Testis (tissue), 5 donors: ENCODE data around the gene TRIM72. TPM values are rescaled to one million over a fixed set of nuclear protein-coding genes. Genes with fewer than 3 reads are reported as not detected.
"Not testable (repeated sequence)": the region's sequence is repeated elsewhere in the genome, so short reads cannot be mapped to it uniquely, and the experiment has no call there.

Experiments
- DNase-seq: peaks from one replicate; pipeline ENCODE4 v3.0.0-alpha.2; 2019
- H3K27ac ChIP-seq, 2 donors: fragments of 200-600 bp; sonication (generic); one replicate each; pipeline ENCODE4 v1.5.1; 2019
- H3K27me3 ChIP-seq: fragments of 200-600 bp; sonication (generic); one replicate; pipeline ENCODE4 v1.5.1; 2019
- H3K36me3 ChIP-seq: fragments of 200-600 bp; sonication (generic); one replicate; pipeline ENCODE4 v1.5.1; 2017; ENCODE audit warnings: low read depth; ENCODE audit errors: missing control alignments
- H3K4me1 ChIP-seq: fragments of 200-600 bp; sonication (generic); one replicate; pipeline ENCODE4 v1.5.1; 2019
- H3K4me3 ChIP-seq, 2 donors: fragments of 200-600 bp; sonication (generic); one replicate each; pipeline ENCODE4 v1.5.1; 2017 to 2019
- H3K9me3 ChIP-seq: fragments of 200-600 bp; sonication (generic); one replicate; pipeline ENCODE4 v1.5.1; 2017
- CTCF ChIP-seq, 3 experiments: fragments of 450-650 bp in 2 of 3; fragments of 200-600 bp in 1 of 3; sonication (generic) in 1 of 3; IDR thresholded peaks; one replicate each; pipeline ENCODE4 v1.5.1; 2016 to 2019; ENCODE audit warnings: antibody characterized with exemption in 3 of 3, mild to moderate bottlenecking in 2 of 3, moderate library complexity in 1 of 3
- POLR2A ChIP-seq: fragments of 450-650 bp; IDR thresholded peaks from one replicate; pipeline ENCODE4 v1.6.1; 2017; ENCODE audit warnings: antibody characterized with exemption, mild to moderate bottlenecking, moderate library complexity
- WGBS, 2 donors: methylation state at CpG; one replicate each; pipeline ENCODE4 v1.1.5; 2018; 5-methylcytosine and 5-hydroxymethylcytosine counted together
- intact Hi-C: fragments of 100-400 bp; cut with DNase I; formaldehyde crosslinking; loops from one replicate; pipeline ENCODE4 v1.15.1; 2023; ENCODE audit warnings: low total_unique reads
- long read RNA-seq, 2 donors: transcript quantifications; one replicate each; lab custom pipeline, GENCODE V29; 2026
- polyA plus RNA-seq: library from polyadenylated mRNA; stranded (reverse); fragments of 350-450 nt; fragmentation: Illumina TruSeq; extraction: RNeasy Lipid Tissue Mini Kit (QIAGEN cat#74804); gene quantifications from one replicate; pipeline ENCODE4 v1.2.3, GENCODE V29; 2014; ENCODE audit warnings: low read depth, low replicate concordance; ENCODE audit not compliant: insufficient read depth
- total RNA-seq, 2 donors: library from RNA; depleted of rRNA; stranded (reverse); fragments of >200 nt; gene quantifications; one replicate each; pipeline ENCODE4 v1.2.3, GENCODE V29; 2016

The TRIM72 gene
- total RNA-seq = under 1 TPM; 0.50 to 0.55 TPM
- 0.58 TPM for polyA plus RNA-seq
- long read RNA-seq, donor 1 = 0 reads
- long read RNA-seq, donor 2 = 0 reads

- peaks cover 16% of the 10 kb centered on the region for H3K4me1 ChIP-seq
- no peaks in the 10 kb centered on the region for H3K36me3 ChIP-seq
- peak within 1 kb of the TSS; percentile 13 to 54 for H3K4me3 ChIP-seq
- intact Hi-C loops = no loop called here
- TF ChIP-seq CTCF (IDR thresholded peaks at IDR 0.05) (no peak), POLR2A (no peak)
- no peak for DNase-seq
- no peak within 1 kb of the TSS for H3K27ac ChIP-seq
- H3K9me3 ChIP-seq = no peaks in the 10 kb centered on the region
- no peaks in the 10 kb centered on the region for H3K27me3 ChIP-seq
- 64% methylated on average over 11 to 24 of the region's 25 CpGs for WGBS, 2 donors
These were observed at the start of gene TRIM72 for GRCh38 chr16:31213877-31214707. TSS of gene TRIM72 (plus strand) at chr16:31214119. CDS start at chr16:31214739, 620 bp downstream.

GRCh38 chr16:31167315-31167714 is 46.6 kb upstream of the TRIM72 start:
- DNase-seq = no peak
- Histone ChIP-seq H3K27ac (no peak overlapping the region), H3K4me1 (no peaks in the 10 kb centered on the region), H3K9me3 (no peaks in the 10 kb centered on the region), H3K27me3 (no peaks in the 10 kb centered on the region), H3K4me3 (no peak overlapping the region), H3K36me3 (no peaks in the 10 kb centered on the region)
- 84 to 85% methylated on average over 8 of the region's 8 CpGs for WGBS, 2 donors
- TF ChIP-seq CTCF (IDR thresholded peaks at IDR 0.05) = no peak
- no peak for TF ChIP-seq POLR2A
- intact Hi-C loops = no loop called here

GRCh38 chr16:31168848-31169247 is 45.1 kb upstream of the TRIM72 start:
- no peak overlapping the region for H3K4me3 ChIP-seq
- no peaks in the 10 kb centered on the region for H3K27me3 ChIP-seq
- H3K9me3 ChIP-seq = no peaks in the 10 kb centered on the region
- H3K4me1 ChIP-seq = no peaks in the 10 kb centered on the region
- intact Hi-C loops = no loop called here
- WGBS, 2 donors = 85 to 88% methylated on average over 2 of the region's 2 CpGs
- no peaks in the 10 kb centered on the region for H3K36me3 ChIP-seq
- DNase-seq = no peak
- no peak for TF ChIP-seq POLR2A
- TF ChIP-seq CTCF (IDR thresholded peaks at IDR 0.05) = no peak
- H3K27ac ChIP-seq = no peak overlapping the region

- H3K27ac ChIP-seq, H3K4me3 ChIP-seq, intact Hi-C loops, DNase-seq, H3K4me1 ChIP-seq, H3K9me3 ChIP-seq, H3K27me3 ChIP-seq, H3K36me3 ChIP-seq: not testable (repeated sequence)
- WGBS, 2 donors = no CpG with 5 or more reads among the region's 2 CpGs
These were observed 43.9 kb upstream of the TRIM72 start for GRCh38 chr16:31170048-31170447.

GRCh38 chr16:31177136-31177535 is 36.8 kb upstream of the TRIM72 start:
- Histone ChIP-seq H3K9me3 (no peaks in the 10 kb centered on the region), H3K27ac (no peak overlapping the region), H3K27me3 (no peaks in the 10 kb centered on the region), H3K36me3 (no peaks in the 10 kb centered on the region), H3K4me1 (peaks cover 14% of the 10 kb centered on the region), H3K4me3 (no peak overlapping the region)
- no peak for TF ChIP-seq CTCF (IDR thresholded peaks at IDR 0.05)
- TF ChIP-seq POLR2A = no peak
- intact Hi-C loops = no loop called here
- no peak for DNase-seq
- WGBS, 2 donors = 82 to 84% methylated on average over 3 of the region's 3 CpGs
